Psoas muscle (tissue), 8 donors: Measurements from ENCODE around the gene SLC25A10. TPM values are rescaled to one million over a fixed set of nuclear protein-coding genes. Genes with fewer than 3 reads are reported as not detected.

ENCODE experiments used
- ATAC-seq, 4 donors: fragments of 200-7000 bp; cut with Tn5 transposase; one replicate each; pipeline ENCODE4 v1.9.1; 2020; ENCODE audit warnings: moderate library complexity in 3 of 4, mild to moderate bottlenecking in 2 of 4
- DNase-seq, 2 donors: peaks; one replicate each; pipeline ENCODE4 v3.0.0-alpha.2; 2020
- H3K27ac ChIP-seq: fragments of 200-600 bp; one replicate; pipeline ENCODE4 v1.8.0; 2022
- H3K27me3 ChIP-seq, 3 donors: fragments of 200-600 bp in 1 of 3; one replicate each; pipeline versions ENCODE4 v1.6.1 to v1.8.0; 2013 to 2022; ENCODE audit warnings: low read length in 2 of 3, mild to moderate bottlenecking in 2 of 3, moderate library complexity in 1 of 3; ENCODE audit not compliant: insufficient read depth in 3 of 3
- H3K36me3 ChIP-seq, 2 donors: fragments of 200-600 bp in 1 of 2; one replicate each; pipeline versions ENCODE4 v1.6.1 to v1.8.0; 2013 to 2022; ENCODE audit warnings: low read depth in 1 of 2, mild to moderate bottlenecking in 1 of 2, moderate library complexity in 1 of 2; ENCODE audit not compliant: insufficient read depth in 1 of 2
- H3K4me1 ChIP-seq: fragments of 200-600 bp; one replicate; pipeline ENCODE4 v1.8.0; 2022
- H3K4me3 ChIP-seq: fragments of 200-600 bp; one replicate; pipeline ENCODE4 v1.8.0; 2022; ENCODE audit warnings: mild to moderate bottlenecking
- H3K9me3 ChIP-seq: fragments of 200-600 bp; one replicate; pipeline ENCODE4 v1.8.0; 2022
- WGBS, 3 donors: extraction: QIAGEN DNeasy Blood & Tissue Kit; methylation state at CpG; one replicate each; pipeline versions ENCODE4 v1.1.6 to v1.1.7; 2013; 5-methylcytosine and 5-hydroxymethylcytosine counted together
- intact Hi-C, 2 donors: fragments of 100-400 bp; cut with DNase I; formaldehyde crosslinking; loops; one replicate each; pipeline versions ENCODE4 v1.11.0 to v1.14.2; 2022
- polyA plus RNA-seq, 3 donors: library from polyadenylated mRNA; stranded (reverse); fragments of 200-250 nt; gene quantifications; one replicate each; pipeline ENCODE4 v1.2.3, GENCODE V29; 2013
- total RNA-seq, 4 donors: library from RNA; stranded (reverse); fragmentation: NEBNext Ultra II Directional in 2 of 4; extraction: Animal tissue kit (Norgen Biotek cat#: 25700) in 2 of 4; gene quantifications; one replicate each; pipeline versions ENCODE4 v1.2.1 to v1.2.4, GENCODE V29; 2021 to 2023
- TF ChIP-seq, protein P1 (sequence below): fragments of 200-600 bp; IDR thresholded peaks from one replicate; pipeline ENCODE4 v1.8.0; 2022; ENCODE audit warnings: antibody characterized with exemption
- donor health status: healthy with polysubstance abuse.
- donor health status: DM: no; HTN: no; CAD: no; lungs with moderate emphysema.
- donor health status: Bipolar disorder and iron deficiency.
- donor health status: healthy.
- donor health status: DM: yes; HTN: yes; CAD: no.
- donor health status: DM: no; HTN: no; CAD: no.
- donor health status: DM: no; HTN: no; CAD: no.
- donor health status: DM: yes; HTN: yes; CAD: no.

Gene SLC25A10
- total and polyA plus RNA-seq, 7 donors: 2.4 to 7.0 (median 5.9) TPM

DNA sequence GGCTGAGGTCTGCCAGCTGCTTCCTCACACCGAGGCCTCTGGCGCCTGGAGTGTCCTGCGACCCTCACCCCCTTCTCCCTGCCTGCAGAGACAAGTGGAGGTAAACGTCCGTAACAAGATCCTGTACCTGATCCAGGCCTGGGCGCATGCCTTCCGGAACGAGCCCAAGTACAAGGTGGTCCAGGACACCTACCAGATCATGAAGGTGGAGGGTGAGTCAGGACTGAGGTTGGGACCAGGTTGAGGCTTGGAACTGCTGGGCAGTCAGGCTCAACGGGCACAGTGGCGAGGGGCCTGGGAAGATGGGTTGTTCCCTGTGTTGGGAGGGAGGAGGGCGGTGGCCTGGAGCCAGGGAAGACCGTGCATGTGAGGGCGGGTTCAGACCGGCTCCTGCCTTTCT lies 23.5 kb upstream of the SLC25A10 start:
- ATAC-seq: no peak
- TF ChIP-seq, protein P1, sequence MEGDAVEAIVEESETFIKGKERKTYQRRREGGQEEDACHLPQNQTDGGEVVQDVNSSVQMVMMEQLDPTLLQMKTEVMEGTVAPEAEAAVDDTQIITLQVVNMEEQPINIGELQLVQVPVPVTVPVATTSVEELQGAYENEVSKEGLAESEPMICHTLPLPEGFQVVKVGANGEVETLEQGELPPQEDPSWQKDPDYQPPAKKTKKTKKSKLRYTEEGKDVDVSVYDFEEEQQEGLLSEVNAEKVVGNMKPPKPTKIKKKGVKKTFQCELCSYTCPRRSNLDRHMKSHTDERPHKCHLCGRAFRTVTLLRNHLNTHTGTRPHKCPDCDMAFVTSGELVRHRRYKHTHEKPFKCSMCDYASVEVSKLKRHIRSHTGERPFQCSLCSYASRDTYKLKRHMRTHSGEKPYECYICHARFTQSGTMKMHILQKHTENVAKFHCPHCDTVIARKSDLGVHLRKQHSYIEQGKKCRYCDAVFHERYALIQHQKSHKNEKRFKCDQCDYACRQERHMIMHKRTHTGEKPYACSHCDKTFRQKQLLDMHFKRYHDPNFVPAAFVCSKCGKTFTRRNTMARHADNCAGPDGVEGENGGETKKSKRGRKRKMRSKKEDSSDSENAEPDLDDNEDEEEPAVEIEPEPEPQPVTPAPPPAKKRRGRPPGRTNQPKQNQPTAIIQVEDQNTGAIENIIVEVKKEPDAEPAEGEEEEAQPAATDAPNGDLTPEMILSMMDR: no peak
- Histone ChIP-seq H3K9me3 (no peaks in the 10 kb centered on the region), H3K27me3 (no peaks in the 10 kb centered on the region), H3K27ac (no peak overlapping the region), H3K36me3 (peaks cover 8 to 83% of the 10 kb centered on the region in 2 donors), H3K4me3 (no peak overlapping the region), H3K4me1 (peaks cover 10% of the 10 kb centered on the region)
- intact Hi-C loops: no loop called here
- WGBS, 3 donors: 86 to 90% (median 87%) methylated on average over 14 of the region's 14 CpGs
- no peak for DNase-seq

DNA sequence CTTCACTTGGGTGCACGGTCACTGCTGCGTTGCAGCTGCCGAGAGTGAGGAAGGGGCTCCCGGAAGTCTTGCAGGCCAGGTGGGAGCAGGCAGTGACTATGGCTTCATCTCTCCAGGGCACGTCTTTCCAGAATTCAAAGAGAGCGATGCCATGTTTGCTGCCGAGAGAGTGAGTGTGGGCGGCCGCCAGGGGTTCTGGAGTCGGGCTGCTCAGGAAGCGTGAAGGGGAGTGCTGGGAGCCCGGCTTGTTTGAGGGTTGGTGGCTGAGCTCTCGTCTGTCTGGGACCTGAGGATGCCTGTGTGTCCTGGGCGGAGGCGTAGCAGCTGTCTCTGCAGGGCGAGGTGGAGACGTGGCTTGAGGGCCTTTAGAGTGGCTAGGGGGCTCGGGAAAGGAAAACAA lies 22.0 kb upstream of the SLC25A10 start:
- peaks cover 8 to 97% of the 10 kb centered on the region in 2 donors for H3K36me3 ChIP-seq
- intact Hi-C loops: no loop called here
- ATAC-seq: no peak

DNA sequence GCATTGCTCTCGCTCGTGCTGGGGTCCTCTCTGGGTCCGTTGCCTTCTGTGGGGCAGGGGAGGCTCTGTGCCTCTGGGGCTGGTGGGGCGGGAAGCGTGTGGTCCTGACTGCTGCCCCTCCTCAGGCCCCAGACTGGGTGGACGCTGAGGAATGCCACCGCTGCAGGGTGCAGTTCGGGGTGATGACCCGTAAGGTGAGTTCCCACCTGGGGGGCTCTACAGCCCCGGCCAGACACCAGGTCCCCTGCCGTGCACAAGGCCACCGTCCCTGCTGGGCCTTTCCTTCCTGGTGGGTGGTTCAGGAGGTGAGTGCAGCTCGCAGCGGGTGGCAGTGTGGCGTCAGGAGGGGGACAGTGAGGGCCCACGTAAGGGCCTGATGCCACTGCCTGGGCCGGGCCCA lies 21.5 kb upstream of the SLC25A10 start:
- H3K27ac ChIP-seq: no peak overlapping the region
- DNase-seq: no peak
- peaks cover 8 to 100% of the 10 kb centered on the region in 2 donors for H3K36me3 ChIP-seq
- H3K27me3 ChIP-seq: no peaks in the 10 kb centered on the region
- intact Hi-C loops: no loop called here
- TF ChIP-seq, protein P1: no peak
- WGBS, 3 donors: 81 to 86% (median 86%) methylated on average over 17 of the region's 17 CpGs
- H3K4me3 ChIP-seq: no peak overlapping the region
- no peaks in the 10 kb centered on the region for H3K9me3 ChIP-seq
- no peaks in the 10 kb centered on the region for H3K4me1 ChIP-seq
- ATAC-seq: no peak

More for the DNA sequence above, 22.0 kb upstream of the SLC25A10 start:
- Histone ChIP-seq H3K9me3 (no peaks in the 10 kb centered on the region), H3K27me3 (no peaks in the 10 kb centered on the region), H3K4me1 (peaks cover 5% of the 10 kb centered on the region), H3K27ac (no peak overlapping the region), H3K4me3 (no peak overlapping the region)
- TF ChIP-seq, protein P1: no peak
- no peak for DNase-seq
- WGBS, 3 donors: 85 to 88% (median 85%) methylated on average over 18 of the region's 18 CpGs

DNA sequence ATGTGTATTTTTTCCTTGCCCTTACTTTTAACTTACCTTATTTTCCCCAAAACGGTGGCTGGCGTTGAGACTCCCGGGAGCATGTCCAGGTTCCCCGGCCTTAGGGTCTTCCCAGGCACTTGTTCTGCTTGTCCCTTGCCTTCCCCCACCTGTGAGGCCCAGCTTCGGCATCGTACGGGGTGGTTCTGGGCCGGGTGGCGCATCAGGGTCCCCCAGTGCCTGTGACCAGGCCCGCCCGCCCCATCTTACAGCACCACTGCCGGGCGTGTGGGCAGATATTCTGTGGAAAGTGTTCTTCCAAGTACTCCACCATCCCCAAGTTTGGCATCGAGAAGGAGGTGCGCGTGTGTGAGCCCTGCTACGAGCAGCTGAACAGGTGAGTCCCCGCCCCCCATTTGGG lies 20.9 kb upstream of the SLC25A10 start:
- TF ChIP-seq, protein P1: no peak
- Histone ChIP-seq H3K27me3 (no peaks in the 10 kb centered on the region), H3K27ac (no peak overlapping the region), H3K4me3 (no peak overlapping the region), H3K4me1 (no peaks in the 10 kb centered on the region), H3K36me3 (peaks cover 8 to 100% of the 10 kb centered on the region in 2 donors), H3K9me3 (no peaks in the 10 kb centered on the region)
- 85 to 94% (median 89%) methylated on average over 18 of the region's 18 CpGs for WGBS, 3 donors
- intact Hi-C loops: no loop called here
- no peak for ATAC-seq
- DNase-seq: no peak

DNA sequence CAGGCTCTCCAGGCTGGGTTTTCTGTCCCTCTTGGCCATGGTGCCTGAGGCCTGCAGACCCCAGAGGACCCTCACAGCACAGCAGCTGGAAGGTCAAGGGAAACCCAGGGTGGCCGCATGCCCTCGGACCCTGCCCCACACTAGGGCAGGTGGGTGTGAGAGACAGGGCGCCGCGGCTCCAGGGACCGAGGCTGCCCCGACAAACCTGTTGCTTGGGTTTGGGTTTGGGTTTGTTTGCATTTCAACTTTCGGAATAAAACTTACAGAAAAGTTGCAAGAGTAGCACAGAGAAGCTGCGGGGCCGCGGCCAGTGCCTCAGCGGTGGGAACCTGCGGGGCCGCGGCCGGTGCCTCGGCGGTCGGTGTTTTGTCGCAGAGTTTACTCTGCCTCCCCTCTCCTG lies 20.5 kb upstream of the SLC25A10 start:
- Histone ChIP-seq H3K36me3 (peaks cover 8 to 100% of the 10 kb centered on the region in 2 donors), H3K9me3 (no peaks in the 10 kb centered on the region), H3K27me3 (no peaks in the 10 kb centered on the region), H3K4me1 (peaks cover under 1% of the 10 kb centered on the region), H3K4me3 (no peak overlapping the region), H3K27ac (no peak overlapping the region)
- intact Hi-C loops: no loop called here
- ATAC-seq (no peak), DNase-seq (no peak)
- 95 to 97% (median 96%) methylated on average over 20 of the region's 20 CpGs for WGBS, 3 donors
- TF ChIP-seq, protein P1: no peak
